GM19324 (cell line): ENCODE results near the gene CLIP4.

Source experiments
- ATAC-seq: cut with Tn5 transposase; IDR thresholded peaks from one replicate; pipeline ENCODE4 v1.9.1; 2021; ENCODE audit warnings: mild to moderate bottlenecking, moderate library complexity; ENCODE audit not compliant: unreplicated experiment, low FRiP score

The CLIP4 gene

DNA sequence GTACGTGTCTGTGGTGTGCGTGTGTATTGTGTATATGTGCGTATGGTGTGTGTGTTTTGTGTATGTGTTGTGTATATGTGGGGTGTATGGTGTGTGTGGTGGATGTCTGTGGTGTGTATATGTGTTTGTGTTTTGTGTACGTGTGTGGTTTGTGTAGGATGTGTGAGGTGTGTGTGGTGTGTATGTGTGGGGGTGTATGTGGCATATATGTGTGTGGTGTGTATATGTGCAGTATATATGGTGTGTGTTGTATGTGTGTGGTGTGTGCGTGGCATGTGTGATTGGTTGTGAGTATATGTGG, 101.3 kb downstream of the CLIP4 start:
- no peak for ATAC-seq

DNA sequence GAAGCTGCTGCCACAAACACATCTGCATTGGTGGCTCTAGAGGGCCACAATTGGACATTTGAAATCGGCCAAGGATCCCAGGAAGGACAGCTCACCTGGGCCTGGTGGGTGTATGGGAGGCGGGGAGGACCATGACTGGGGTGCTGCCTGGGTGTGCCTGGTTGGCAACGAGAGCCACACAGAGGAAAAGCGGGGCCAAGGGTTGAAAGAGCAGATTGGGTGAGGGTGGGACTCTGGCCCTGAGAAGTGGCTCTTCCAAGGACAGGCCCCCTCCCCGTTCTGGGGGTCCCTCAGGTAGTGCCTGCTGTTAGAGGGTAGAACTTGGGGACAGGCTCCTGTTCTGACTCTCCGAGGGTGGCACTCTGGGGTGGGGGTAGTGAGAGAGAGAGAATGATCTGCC, 102.9 kb downstream of the CLIP4 start:
- no peak for ATAC-seq

DNA sequence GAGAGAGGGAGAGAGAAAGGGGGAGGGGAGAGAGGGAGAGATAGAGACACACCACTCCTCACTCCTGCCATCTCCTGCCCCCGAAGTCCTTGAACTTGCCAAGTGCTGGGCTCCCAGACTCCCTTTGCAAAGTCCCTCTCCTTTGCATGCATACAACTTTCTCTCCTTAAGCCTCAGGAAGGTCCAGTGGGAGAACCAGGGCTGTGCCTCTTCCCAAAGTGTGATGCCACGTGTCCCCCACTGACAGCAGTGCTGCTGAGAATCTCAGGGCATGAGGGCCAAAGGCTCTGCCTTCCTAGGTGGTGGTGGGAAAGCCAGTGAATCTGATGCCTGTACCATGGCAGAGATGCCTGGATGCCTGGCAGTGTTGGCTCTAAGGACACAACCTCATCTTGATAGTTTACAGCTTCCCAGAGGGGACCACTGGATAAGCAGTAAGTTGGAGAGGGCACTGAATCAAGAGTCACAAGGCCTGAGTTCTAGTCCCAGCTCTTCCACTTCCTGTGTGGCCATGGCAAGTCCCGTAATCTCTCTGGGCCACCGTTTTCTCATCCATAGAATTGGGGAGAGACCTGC, 103.4 kb downstream of the CLIP4 start:
- ATAC-seq: no peak

DNA sequence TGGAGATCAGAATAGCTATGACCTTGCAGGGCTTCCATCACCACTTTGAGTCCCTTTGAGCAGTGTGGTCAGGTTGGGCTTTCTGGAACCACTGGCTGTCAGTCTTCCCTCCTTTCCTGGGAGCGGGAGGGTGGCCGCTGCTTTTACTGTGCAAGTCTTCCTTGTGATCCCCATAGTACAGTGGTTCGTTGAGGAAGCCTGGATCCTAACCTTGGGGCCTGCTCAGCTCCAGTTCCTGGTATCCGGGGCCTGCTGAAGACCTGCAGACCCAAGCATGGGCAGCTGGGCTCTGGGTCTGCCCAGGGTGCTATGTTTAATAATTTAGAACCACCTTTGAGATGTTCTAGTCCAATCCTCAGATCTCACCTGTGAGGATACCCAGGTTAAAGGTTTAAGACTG, 104.2 kb downstream of the CLIP4 start:
- no peak for ATAC-seq

DNA sequence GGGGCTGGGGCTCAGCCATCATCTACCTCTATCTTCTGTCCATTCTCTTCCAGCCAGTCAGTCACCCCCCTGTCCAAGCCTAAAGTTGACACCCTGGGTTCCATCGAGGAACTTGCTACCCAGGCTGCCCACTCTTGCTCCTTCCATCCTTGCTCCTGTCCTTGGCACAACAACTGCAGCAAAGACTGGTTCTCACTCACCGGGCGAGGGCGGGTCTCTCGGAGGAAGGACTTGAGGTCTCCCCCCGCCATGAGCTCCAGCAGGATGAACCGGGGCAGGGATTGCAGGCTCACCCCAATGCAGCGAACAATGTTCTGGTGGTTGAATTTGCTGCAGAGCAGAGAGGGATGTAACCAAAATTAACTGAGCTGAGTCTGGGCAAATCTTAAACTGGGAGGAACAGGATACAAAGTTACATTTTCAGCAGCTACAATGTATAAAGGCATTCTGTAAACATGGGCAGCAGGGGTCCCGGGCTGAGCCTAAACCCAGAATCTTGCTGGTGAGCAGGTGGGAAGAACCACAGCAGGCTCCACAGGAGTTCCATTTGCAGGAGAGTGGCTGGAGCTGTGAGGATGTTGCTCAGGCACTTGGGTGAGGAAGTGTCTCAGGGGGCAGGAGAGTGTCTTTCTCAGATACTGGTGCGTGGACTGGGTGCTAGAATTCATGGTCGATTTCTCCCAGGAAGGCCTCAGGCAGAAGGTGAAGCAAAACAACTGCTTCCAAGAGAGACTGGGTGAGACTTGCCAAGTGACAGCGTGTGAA, 105.5 kb downstream of the CLIP4 start:
- no peak for ATAC-seq

DNA sequence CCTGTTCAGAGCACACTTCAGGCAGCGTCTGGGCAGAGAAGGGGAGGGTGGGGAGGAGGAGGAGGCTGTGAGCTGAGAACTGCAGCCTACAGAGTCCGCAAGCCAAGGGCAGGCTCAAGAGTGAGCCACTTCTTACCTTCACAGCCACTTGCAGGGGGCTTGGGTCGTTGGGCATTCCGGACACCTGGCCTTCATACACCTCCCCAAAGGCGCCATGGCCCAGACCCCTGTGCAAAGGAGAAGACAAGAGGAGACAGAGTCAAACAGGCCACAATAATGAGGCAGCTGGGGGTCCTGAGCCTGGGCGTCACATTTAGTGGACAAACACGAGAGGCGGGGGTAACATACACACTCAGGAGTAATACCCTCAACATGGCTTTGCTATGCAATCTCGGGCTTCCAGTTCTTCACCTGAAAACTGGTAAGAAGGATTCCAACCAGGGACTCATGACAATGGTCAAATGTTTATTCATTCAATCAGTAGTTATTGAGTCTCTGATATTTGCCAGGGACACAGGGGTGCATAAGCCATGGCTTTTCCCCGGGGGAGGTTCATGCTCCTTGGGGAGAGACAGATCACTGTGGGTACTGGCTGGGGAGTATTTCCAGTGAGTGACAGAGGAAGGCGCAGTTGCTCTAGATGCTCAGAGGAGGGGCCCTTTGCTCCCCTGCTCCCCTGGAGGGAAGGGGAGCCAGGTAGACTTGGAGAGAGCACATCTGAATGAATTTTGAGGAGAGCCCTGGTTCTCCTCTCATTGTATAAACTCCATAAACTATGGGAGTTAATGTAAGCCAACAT, 107.4 kb downstream of the CLIP4 start:
- ATAC-seq: no peak

DNA sequence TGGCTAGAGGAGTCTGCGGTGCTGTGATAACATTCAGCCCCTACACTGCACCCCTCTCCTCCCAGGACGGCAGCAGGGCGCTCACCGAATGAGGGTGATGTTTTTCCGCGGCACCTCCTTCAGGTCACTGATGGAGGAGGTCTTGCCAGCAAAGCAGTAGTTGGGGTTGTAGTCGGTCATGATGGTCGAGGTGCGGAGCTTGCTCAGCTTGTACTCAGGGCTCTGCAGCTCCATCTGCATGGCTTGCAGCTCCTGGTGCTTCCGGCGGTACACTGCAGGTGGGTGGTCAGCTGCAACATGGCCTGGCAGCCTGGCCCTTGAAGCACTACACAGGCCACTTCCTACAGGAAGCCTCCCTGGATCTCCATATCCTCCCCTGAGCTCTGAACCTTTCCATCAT, 108.0 kb downstream of the CLIP4 start:
- no peak for ATAC-seq

DNA sequence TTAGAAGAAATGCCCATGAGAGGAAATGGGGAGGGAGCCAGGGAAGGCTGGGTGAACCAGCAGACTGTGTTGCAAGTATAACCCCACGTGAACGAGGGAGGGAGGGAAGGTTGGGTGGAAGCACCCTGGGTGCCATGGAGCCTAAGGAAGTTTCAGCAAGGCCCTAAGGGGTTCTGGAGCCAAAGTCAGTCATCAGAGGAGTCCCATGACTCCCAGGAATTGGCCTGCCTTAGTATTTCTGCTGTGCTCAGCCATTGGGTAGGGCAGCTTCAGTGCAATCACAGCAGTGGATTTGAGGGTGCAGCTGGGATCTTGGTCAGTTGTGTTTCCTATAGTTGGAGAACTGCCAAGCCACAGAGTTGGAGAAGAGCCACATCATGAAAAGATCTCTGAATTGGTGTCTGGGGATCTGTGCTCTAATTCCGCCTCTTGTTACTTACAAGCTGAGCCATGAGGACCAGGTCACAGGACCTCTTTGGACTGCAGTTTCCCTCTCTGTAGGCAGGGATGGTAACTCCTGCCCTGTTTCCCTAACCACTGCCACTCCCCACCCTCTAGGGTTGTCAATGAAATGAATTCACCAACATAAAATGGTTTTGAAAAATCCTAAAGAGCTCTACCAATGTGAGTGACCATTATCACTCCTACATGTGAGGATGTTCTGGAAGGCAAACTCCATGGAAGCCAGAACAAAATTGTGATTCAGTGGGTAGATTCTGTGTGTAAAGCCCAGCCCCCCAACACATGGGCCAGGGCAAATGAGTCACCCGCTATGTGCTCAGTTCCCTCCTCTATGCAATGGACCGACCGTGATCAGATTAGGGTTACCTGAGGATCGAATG, 108.9 kb downstream of the CLIP4 start:
- no peak for ATAC-seq

DNA sequence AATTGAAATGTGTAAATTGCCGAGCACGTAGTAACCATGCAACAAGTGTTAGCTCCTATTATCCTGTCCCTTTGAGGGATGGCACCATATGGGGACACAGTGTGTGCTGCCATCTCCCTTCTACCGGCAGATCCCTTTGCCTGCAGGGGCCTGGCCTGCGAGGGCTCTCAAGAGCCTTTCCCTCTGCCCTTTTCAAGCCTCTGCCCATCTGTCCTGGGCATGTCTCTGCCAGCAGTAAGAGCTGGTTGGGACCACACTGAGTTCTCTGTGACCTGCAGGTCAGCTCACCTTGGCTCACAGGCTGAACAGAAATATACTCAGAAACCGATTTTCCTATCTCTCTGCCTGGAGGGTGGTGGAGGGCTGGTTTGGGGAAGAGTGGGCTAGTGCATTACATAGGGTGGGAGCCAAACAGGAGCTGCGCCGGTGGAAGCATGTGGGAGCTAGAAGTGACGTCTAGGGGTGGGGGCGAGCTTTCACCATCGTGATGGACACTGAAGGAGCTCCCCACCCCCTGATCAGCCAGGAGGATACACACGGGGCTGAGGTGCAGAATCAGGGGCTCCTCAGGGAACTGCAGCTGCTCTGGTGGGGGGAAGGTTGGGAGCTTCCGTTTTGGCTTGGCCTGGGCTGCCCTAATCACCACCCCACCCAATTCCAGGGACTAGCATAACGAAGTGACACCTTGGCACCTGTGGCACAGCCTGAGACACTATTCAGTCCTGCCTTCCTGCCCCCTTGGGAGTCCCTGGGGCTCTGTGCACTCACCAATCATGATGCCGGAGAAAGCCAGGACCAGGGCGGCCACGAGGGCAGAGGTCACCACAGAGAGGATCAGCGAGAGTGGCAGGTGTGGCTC, 109.7 kb downstream of the CLIP4 start:
- ATAC-seq: no peak

DNA sequence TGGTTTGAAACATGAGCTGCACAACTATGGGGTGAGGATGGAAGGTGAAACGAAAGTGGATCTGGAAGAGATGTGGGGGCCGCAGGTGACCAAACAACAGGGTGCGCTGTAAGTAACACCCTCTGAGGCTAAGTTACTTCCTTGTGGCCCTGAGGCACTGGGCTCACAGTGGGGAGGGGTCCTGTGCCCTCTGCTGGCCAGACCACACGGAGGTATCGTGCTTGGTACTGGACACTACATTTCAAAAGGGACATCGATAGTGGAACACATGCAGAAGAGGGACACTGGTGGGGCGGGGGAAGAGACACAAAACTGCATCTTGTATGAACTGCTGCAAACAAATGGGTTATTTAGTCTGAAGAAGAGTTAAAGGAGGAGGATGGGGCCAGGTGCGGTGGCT, 110.6 kb downstream of the CLIP4 start:
- no peak for ATAC-seq

DNA sequence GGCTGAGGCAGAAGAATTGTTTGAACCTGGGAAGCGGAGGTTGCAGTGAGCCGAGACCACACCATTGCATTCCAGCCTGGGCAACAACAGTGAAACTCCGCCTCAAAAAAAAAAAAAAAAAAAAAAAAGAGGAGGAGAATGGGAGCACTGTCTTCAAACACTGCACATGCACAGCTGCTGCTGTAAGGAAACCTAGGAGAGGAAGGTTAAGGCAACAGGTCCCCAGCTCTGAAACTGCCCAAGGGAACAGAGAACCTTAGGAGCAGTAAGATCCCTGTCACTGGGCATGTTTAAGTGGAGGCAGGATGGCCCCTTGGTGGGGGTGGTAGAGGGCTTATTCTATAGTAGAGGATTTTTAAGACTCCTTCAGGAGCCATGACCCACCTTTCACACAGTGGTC, 111.2 kb downstream of the CLIP4 start:
- ATAC-seq: no peak

DNA sequence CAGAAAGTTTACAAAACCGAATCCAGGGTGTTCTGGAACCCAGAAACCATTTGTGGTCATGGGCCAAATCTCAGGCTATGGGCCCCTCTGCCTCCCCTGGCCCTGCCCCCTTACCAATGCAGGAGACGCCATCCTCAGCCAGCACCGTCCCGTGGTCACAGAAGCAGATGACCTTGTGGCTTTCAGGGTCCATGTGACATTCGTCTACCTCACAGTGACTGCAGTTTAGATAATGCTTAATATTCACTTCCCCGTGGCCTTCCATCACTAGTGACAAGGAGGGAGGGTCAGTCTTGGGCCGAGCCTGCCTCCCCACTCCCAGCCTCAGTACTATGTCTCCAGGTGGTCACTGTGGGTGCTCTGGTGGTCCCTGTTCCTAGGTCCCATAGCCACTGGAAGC, 111.6 kb downstream of the CLIP4 start:
- no peak for ATAC-seq

DNA sequence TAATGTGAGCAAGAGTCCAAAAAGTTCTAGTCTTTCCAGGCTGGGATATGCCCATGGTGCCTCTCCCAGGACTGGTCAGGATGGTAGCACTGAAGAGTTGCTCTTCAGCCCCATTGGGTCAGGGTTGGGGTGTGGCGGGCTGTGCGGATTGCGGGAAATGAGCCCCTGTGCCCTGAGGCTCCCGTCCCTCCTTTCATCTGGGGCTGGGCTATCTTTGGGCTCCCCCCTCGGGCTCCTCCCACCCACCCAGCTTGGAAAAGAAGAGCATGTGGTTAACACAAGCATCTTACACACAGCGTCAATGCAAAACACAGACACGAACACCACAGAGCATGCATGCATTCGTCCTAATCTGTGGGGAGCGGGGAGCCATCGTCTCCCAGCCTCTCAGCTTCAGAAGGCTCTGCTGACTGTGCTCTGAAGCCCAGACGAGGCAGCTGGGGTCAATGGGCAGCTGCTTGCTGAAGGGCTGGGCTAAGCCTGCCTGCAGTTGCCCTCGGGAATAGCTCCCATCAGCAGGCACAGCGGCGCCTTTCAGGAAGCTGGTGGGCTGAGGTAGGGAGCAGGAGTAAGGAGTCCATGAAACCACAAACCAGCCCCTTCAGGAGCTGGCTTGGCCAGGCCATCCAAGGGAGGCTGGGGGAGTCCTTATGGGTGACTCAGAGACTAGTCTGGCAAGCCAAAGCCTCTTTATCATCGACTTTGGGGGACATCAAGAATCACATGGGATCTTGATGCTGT, 112.9 kb downstream of the CLIP4 start:
- ATAC-seq: no peak

DNA sequence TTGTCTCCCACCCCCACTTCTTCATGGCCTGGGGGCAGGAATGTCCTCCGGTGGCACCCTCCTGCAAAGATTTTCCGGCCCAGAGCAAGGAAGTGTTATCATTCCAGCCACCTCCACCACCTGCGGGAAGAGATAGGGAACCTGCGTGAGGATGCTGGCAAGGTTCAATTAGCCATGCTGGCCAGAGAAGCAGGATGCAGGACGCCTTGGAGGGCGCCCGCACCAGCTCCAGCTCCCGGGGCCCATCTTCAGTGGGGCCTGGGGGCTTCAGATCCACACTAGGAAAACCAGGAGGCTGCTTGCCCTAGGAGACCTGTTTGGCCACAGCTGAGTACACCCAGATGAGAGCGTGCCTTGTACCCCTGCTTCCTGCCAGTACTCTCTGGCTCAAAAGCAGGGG, 113.7 kb downstream of the CLIP4 start:
- no peak for ATAC-seq

DNA sequence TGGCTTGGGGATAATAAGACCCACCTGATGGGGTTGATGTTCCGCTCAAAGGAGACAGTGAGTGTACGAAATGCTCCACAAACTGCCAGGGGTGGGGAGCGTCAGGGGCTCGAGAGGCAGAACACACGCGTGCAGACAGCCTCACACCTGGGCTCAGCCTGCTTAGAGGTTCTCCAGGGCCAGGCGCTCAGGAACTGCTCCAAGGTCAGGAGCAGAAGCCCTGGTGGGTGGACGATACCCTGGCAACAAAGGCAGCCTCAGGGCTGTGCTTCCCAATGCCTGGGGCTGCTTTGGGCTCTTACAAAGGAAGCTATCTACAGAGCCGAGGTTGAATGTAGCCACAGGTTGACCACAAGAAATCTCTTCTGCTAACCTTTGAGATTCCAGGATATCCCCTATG, 114.4 kb downstream of the CLIP4 start:
- ATAC-seq: no peak

DNA sequence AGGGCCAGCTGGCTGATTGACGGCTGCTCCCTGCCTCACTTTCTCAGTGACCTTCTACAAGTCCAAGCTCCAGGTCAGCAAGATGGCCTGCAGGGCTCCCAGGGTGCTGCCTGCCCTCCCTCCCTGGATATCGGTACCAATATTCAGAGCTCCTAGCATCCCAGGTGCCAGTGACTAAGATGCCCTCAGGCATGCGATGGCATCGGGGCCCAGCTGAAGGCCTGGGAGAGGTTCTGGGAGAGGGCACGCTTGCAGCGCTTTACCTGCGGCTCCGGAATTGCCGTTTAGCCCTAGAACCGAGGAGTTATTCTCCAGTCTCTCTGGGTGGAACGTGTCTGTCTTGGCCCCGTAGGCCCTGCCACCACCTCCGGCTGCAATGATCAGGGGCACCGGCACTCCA, 116.8 kb downstream of the CLIP4 start:
- no peak for ATAC-seq

DNA sequence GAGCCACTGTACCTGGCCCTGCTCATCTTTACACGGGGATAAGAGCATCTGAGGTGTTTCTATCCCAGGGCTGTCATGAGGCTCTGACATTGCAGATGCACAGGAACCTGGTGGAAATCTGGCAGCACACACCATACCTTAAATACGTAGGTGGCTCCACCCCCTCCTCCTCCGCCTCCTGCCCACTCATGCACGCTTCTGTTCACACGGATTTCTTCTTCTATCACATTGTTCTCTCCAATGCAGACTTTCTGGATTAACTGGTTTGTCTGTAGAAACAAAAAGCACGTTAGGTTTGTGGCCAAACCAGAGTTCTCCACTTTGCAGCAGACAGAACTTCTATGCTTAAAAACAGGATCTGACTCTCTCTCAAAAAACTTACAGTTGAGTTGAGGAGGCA, 118.2 kb downstream of the CLIP4 start:
- no peak for ATAC-seq

DNA sequence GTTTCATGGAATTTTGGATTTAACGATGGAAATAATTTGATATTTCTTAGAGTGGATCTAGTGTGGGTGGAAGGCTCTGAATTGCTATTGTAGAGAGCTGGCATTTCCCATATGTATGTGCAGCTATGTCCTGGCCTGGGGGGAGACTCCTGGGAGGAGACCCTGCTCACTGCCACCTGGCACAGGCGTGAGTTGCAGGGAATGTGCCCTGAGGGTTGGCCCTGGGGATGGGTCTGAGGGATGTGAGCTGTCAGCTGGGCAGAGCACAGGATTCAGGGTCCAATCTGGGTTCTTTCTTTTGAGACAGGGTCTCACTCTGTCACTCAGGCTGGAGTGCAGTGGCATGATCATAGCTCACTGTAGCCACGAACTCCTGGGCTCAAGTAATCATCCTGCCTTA, 120.2 kb downstream of the CLIP4 start:
- ATAC-seq: no peak

DNA sequence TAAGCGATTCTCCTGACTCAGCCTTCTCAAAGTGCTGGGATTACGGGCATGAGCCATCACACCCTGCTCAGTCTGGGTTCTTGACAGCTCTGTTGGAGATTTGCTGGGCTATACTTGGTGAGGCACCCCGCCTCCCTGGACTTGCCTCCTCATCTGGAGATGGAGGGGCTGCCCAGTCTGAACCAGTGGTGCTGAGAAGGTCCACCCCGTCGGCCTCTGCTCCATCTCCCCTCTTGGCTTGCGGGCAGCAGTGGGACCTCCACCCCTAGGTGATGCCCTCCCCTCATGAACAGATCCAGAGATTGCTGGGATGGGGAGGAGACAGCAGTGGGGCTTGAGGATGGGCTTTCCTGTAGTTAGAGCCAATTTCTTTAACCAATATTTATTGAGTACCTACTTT, 120.9 kb downstream of the CLIP4 start:
- no peak for ATAC-seq

DNA sequence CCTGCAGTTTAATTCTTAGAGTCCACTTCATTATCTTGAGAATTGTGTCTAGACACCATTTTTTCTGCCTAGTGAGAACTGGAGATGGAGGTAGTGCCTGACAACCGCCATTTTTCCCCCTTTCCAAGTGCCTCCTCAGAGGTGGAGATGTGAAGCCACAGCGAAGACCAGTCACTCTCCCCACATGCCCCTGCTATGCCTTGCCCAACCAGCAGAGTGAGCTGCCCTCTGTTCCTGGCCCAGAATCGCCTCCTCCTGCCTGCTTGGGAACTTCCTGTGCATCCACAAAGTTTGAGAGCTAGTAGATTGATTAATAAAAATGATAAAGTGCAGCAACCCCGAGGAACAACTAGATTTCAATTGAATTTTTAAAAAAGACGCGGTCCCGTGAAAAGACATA, 123.3 kb downstream of the CLIP4 start:
- ATAC-seq: no peak
